Measurements from ENCODE around the gene SEPTIN2.
"Not testable (repeated sequence)": the region's sequence is repeated elsewhere in the genome, so short reads cannot be mapped to it uniquely, and the experiment has no call there.

Gene SEPTIN2

DNA sequence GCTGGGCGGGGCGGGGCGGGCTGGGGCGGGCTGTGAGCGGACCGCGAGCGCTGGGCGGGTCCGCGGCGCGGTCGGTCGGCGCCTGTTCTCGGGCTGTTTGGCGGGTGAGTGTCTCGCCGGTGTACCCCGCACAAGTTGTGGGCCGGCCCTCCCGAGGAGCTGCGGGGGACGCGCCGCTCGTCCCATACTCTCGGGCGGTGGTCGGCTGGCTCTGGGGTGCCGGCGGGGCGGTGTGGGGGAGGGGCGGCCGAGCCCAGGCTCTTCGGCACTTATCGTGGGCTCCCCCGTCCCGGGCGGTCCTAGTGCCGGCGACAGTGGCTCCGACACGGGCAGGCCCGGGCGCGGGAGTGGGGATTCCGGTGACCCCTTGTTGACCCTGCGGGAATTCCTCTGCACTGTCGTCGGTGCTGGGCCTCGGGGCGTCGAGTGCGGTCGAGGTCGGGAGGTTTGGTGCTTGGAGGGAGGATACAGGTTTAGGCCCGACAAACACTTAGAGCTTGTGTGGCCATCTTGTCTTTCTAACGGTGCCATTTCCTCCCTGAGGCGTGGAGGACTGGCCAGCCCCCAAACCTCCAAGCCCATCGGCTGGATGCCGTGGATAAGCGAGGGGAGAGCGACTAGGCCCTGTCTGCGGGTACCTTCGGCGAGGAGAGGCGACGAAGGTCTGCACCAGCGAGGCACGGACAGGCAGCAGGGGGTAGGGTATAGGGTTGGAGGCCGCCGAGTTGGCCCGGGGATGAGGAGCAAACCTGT lies at the start of gene SEPTIN2:
TSS of gene SEPTIN2 (plus strand) at position 47 of the 753 bp plus-strand sequence. CDS start 8,308 bp downstream, outside the sequence.
- peak; percentile 65 for DNase-seq

DNA sequence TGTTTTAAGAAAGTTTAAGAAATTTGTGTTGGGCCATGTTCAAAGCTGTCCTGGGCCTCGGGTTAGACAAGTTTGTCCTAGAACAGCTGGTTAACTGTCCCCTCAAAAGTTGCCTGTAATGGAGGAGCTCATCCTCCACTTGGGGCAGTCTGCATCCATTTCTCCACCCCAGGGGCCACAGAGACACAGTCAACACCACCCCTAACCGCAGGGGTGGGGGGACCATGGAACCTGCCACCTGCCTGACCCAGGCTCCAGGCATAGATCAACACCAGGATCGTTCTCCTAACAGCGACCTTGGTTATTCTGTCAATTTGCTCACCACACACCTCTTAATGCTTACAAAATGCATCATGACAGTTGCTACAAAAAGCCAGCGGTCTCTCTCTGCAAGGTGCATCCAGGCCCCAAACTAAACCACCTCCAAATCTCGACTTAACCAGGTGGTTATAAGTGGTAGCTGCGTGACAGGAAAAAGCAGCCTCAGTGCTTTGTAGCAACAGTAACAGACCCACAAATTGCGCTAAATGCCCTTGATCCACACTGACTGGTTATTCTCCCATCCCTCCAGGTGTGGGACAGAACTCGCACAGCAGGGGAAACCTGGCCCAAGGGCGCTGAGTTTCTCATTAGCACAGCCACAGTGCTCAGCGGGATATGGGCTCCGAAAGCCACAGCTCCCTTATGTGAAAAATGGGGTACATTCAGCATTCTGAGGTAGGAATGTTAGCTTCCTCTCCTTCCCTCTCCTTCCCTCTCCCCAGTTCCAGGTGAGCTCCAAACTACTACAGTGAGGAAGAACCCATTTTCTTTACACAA lies 48.3 kb upstream of the SEPTIN2 start:
- no peak for DNase-seq

DNA sequence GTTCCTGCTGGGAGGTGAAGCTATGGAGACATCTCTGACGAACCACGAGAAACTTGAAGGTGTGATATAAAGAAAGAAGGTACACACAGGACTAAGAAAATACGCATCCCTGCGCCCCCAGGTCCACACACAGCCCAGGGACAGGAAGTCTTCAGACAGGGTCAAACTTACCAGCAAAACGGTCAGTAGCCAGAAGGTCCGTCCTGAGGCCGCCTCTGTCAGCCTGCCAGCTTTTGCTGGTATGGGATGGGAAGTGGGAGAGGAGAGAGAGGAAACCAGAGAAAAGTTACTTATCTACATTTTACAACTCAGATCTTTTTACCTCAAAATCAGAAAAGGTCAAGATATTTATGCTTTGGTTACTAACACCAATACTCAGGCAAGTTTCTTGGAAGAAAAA lies 47.4 kb upstream of the SEPTIN2 start:
- no peak for DNase-seq

DNA sequence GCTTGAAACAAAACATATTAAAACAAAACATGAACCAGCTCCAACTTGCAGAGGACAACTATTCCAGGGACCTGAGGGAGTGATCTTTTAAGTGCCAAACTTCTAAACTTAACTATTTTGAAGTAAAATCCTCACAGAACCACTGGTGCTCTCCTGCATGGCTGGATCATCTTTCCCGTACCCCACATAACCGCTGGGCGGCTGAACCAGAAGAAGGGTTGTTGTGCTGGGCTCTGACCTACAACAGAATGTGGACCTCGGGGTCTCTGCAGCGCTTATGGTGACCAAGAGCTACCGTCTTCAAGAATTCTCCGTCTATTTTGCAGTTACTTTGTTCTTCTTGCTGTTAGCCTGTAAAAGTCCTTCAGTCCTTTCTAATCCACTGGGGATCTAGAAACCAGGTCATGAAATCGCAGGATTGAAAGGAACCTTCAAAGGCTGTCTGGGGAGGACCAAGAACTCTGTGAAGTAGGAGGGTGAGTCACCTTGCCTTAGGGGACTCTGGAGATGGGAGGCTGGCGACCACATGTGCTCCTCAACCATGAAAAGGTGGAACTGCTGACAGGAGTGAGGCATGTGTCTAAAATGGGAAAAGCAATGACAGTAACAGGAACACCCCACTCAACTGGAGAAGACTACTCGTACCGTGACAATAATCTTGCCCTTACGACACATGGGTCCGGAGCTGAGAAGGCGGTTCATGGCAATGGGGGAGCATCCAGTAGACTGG lies 46.8 kb upstream of the SEPTIN2 start:
- DNase-seq, result no peak

DNA sequence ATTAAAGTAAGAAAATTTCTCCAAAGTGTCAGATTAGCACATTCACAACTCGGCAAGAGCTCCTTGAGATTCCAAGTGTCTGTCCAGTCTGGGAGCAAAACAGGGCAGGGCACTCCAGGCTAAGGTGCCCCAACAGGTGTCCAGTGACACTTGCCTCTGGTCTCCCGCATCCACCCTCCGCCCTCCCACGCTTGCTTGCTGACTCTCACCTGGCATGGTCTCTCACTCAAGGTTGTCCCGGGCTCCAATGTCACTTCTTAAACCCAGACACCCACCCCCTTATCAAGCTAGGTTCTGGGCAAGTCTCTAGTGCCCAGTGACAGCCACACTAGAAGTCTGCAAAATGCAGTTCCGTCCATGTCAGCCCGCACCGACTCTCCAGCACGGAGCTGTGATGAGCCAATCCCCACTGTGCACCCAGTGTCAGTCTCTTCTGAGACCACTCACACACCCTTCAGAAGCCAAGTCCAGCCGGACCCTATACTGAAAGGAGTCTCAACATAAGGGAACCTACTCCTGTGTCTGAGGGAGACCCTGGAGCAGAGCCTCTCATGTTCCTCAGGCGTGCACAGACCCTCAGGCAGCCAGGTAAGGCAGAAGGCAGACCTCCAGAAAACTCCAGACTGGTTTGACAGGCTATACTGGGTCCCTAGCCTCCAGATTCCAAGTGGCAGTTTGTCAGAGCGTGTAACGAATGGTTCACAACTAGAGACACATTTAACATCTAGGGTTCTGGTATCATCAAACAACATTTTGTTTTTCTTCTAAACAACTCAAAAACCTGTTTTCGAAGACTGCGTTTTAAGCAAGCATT lies 45.8 kb upstream of the SEPTIN2 start:
- no peak for DNase-seq

DNA sequence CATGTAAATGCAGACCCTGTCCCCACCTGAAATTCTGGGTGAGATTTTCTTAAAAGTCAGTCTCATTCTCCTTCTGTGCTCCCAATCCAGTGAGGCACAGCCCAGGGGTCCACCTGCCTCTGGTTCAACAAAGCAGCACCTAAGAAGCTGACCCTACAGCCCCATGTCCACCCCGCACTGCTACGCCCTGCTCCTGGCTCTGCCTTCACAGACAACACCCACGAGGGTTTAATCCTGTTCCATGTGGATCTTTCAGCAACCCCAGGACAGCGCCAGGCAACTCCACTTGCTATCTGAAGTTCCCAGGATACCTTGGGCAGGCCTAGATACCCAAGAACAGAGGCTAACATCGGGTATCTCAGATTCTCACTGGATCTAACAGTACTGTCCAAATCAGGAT lies 45.2 kb upstream of the SEPTIN2 start:
- no peak for DNase-seq

DNA sequence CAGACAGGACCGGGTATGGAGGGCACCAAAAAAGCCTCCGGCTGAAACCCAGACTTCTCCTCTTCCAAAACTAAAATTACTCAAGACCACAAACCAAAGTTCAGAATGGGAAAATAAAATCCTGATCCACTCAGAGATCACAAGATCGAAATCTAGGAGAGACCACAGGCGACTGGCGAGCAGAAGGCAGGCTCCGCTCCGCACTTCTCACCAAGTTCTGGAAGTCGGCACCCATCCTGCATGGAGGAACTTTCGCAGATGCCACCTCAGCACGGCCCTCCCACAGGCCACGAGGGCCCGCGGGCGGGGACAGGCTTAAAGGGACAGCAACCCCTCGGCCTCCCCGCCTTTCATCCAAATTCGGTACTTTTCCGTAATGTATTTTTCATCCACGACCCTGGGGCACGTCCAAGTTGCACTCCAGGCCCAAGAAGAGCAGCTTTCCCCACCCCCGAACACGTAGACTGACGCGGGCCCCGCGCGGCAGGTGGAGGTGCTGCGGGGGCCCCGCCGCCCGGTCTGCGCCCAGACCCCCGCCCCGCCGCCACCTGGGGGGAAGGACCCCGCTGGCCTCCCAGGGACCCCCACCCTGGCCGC lies 43.9 kb upstream of the SEPTIN2 start:
- peak; percentile 51 for DNase-seq

DNA sequence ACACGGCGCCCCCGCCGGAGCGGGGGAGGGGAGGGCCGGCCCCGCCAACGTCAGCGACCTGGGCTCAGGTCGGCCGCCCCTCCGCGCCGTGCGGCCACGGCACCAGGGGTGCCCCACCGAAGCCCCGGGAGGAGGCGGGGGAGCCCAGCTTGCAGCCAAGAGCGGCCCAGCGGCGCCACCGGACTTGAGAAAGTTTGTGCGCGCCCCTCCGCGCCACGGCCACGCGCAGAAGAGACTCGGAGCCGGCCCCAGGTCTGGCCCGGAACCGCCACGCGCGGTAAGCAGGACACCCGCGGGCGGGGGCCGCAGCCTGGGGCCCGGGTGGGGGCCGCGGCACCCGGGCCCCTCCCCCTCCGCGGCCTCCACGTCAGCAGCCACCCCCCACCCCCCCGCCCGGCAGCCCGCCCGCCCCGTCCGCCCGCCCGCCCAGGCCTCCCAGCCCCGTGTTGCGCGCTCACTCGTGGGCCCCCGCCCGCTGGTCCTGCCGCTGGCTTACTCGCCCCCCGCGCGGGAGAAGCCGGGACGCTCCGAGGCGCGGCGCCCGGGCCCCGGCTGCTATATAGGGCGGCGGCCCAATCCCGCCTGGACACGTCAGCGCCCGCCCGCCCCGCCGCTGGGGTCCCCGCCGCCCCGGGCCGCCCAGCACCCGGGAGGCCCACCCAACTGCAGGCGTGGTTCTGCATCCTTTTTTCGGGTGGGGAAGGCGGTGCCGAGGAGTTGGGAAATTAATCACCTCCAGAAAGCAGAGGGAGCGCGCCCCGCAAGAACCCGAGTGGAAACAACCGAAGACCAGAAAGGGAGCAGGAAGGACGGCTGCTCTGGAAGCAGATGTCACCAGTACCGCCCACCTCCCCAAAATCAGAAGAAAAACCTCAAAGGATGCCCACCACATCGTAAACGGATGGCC lies 43.2 kb upstream of the SEPTIN2 start:
- DNase-seq, result peak; percentile 34

DNA sequence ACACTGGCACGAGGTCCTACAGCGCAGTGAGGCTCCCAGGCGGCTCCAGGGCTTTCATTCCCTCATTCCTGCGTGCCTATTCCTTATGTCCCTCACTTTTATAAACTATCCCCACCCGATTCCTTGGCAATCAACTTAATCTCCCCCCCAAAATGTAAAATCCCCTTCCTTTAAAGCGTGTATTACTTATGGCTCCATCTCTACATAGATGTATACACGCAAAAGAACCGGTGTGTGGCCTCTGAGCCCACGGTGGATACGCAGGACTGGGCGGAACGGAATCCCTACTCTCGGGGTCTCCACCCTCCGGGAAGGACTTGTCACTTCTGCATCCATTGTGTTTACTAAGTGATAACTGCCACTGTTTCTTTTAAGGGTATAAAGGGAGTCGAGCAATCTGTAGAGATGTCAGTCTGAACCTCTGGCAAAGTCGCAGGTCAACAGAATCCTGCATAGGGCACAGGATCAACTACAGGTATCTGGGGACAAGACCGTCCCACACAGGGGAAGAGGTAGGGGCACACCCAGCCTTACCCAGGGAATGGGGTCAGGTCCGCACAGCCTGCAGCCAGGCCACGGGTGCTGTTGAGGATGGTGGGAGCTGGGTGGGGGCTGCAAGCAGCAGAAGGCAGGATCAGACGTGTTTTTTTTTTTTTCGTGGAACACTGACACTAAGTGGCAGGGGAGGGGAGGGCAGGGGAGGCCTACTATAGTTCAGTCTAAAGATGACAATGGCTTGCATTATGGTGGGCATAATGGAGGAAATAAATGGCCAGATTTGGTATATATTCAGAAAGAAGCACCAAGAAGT lies 42.3 kb upstream of the SEPTIN2 start:
- DNase-seq, result no peak

DNA sequence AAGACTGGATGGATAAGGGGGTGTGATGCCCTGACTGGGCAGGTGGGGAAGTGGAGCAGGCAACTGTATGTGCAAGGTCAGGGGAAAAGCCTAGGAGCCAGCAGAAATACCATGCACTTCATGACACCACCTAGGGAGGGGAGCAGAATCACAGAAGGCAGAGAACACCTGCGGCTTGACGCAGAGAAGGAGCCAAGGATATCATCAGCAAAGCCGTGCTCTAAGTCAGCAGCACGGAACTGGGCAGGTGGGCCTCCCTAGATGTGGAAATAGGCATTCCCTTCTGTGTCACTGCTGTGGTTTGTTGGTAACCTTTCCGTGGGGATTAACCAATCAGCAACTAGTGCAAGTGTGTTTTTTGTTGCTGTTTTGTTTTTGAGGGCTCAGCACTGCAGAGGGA lies 41.6 kb upstream of the SEPTIN2 start:
- DNase-seq, result no peak

DNA sequence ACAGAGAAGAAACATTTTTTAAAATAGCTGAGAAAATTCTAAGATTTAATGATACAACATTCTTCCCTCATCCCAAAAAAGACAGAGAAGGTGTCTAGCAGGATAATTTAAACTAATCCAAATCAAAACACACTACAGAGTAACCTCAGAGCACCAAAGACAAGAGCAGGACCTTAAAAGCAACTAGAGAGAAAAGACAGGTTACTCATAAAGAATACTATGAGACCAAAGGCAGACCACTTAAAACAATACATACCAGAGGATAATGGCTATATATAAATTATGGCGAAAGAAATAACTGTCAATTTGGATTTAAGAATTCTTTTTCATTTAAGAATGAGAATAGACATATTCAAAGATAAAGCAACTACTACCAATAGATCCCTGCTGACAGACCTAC lies 40.2 kb upstream of the SEPTIN2 start:
- no peak for DNase-seq

DNA sequence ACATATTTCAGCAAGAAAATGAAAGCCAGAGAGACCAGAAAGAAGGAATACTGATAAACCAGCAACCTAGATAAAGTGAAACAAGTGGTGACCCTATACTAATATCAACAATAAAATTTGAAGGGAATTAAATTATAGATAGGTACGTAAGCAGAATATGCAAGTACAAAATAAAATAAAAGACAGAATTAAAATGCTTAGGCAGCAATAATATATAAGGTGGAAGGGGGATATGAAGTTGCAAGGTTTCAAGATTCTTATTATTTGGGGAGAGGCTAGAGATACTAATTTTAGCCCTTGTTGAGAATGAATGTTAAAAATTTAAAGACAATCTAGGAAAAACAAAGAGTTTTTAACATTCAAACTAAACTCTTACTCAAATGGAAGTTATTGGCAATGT lies 39.8 kb upstream of the SEPTIN2 start:
- DNase-seq, result no peak

DNA sequence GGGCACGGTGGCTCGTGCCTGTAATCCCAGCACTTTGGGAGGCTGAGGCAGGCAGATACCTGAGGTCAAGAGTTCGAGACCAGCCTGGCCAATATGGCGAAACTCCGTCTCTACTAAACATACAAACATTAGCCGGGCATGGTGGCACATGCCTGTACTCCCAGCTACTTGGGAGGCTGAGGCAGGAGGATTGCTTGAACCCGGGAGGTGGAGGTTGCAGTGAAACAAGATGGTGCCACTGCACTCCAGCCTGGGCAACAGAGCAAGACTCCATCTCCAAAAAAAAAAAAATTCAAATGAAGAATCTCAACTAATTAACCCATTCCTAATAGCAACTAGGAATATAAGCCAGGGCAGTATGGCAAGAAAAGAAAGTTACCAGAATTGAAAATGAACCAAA lies 37.4 kb upstream of the SEPTIN2 start:
- not testable (repeated sequence) for DNase-seq

DNA sequence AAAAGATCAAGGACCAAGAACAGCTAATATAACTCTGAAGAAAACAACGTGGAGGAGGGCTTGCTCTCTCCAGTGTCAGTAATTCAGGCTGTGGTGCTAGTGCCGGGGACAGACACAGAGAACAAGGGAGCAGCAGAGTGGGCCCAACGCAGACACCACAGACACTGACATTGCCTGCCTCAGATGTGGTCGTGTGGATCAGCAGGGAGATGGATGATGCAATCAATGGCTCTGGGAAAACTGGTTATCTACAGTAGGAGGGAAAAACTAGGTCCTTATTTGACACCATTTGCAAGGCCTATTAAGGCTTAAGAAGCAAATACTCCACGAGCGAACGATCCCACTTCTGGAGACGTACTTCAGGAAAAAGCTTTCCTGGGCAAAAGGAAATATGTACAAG lies 36.3 kb upstream of the SEPTIN2 start:
- no peak for DNase-seq

DNA sequence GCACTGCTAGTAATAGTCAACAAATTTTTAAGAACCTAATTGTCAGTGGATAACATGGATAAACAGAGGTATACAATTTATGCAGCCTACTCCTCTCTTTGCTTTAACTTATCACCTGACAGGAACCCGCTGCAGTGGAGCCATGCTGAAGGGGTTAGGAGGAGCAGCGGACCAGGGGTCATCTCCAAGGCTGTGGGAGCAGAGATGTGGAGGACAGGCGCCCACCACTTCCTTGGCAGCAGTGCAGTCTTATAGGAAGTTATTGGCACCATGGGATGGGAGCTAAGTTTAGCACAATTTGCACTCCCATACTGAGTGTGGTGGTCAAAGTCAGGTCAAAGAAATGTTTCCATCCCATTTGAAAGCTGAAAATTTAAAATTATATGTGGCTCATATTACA lies 35.9 kb upstream of the SEPTIN2 start:
- DNase-seq, result no peak

DNA sequence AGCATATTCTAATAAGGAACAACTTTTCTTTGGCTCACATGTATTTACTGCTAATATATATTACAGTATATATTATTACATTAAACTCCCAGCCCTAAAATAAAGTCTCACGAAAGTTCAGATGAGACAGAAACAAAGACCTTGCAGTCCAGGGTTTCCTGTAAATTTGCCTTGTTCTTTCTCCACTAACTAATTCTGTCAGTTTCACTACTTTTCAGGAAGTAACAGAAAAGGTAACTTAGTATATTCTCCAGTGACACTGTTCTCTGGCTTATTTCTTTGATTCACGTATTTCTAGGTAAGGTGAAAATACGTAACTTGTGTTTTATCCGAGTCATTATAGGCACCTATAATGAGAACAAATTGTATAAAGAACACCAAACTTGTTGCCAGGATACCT lies 35.4 kb upstream of the SEPTIN2 start:
- no peak for DNase-seq

DNA sequence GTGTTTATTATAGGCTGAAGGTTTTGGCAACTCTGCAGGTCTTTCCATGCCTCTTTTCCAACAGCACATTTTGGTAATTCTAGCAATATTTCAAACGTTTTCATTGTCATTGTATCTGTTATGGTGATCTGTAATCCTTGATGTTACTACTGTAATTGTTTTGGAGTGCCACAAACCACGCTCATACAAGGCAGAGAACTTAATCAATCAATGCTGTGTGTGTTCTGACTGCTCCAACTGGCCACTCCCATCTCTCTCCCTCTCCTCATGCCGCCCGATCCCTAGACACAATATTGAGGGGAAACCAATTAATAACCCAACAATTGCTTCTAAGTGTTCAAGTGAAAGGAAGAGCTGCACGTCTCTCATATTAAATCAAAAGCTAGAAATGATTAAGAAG lies 33.2 kb upstream of the SEPTIN2 start:
- DNase-seq, result no peak

DNA sequence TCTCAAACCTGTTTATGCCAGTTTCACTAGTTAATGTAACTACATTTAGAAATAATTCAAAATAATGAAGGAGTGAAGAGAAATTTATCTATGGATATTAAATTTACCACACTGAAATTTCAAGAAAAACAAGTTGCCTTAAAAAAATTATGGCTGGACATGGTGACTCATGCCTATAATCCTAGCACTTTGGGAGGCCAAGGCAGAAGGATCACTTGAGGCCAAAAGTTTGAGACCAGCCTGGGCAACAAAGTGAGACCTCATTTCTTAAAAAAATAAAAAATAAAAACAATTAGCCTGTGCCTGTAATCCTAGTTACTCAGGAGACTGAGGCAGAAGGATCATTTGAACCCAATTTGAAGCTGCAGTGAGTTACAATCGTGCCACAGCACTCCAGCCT lies 30.1 kb upstream of the SEPTIN2 start:
- no peak for DNase-seq

DNA sequence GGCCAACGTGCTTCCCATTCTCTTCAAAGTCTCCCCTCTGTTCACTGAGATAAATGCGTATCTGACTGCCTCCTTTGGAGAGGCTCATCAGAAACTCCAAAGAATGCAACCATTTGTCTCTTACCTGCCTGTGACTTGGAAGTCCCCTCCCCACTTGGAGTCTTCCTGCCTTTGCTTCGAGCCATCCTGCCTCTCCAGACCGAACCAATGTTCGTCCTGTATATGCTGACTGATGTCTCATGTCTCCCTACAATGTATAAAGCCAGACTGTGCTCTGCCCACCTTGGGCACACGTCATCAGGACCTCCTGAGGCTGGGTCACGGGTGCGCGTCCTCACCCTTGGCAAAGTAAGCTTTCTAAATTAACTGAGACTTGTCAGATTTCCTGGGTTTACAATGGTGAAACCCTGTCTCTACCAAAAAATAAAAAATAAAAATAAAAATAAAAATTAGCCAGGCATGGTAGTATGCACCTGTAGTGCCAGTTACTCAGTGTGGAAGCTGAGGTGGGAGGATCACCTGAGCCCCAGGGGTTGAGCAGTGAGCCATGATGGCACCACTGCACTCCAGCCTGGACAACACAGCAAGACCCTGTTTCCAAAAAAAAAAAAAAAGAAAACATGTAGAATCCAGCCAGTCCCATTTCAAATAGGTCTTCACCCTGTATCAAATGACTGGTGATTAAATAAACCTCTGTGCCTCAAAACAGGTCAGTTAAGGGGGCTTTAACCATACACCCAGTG lies 29.2 kb upstream of the SEPTIN2 start:
- DNase-seq, result no peak
